H9 (cell line): ENCODE data around the gene MRGPRD. TPM values are rescaled to one million over a fixed set of nuclear protein-coding genes. Genes with fewer than 3 reads are reported as not detected.

Experiments used
- DNase-seq: peaks from one replicate; pipeline ENCODE4 v3.0.0-alpha.2; 2017
- H2AFZ ChIP-seq: one replicate; pipeline ENCODE4 v1.6.1; 2013; ENCODE audit warnings: mild to moderate bottlenecking, low read length, control low read depth, moderate library complexity
- H2AK5ac ChIP-seq: 2 replicates; pipeline ENCODE4 v1.6.1; 2013; ENCODE audit warnings: low read length, control low read depth, mixed read lengths; ENCODE audit not compliant: insufficient read length
- H2BK120ac ChIP-seq: one replicate; pipeline ENCODE4 v1.6.1; 2013; ENCODE audit warnings: low read depth, mild to moderate bottlenecking, low read length, control low read depth, inconsistent platforms; ENCODE audit not compliant: poor library complexity, severe bottlenecking
- H2BK12ac ChIP-seq: 2 replicates; pipeline ENCODE4 v1.6.1; 2013; ENCODE audit warnings: low read length, control low read depth, mixed read lengths, low read depth; ENCODE audit not compliant: insufficient read length
- H2BK15ac ChIP-seq: 2 replicates; pipeline ENCODE4 v1.6.1; 2013; ENCODE audit warnings: low read depth, low read length, control low read depth
- H2BK20ac ChIP-seq: one replicate; pipeline ENCODE4 v1.6.1; 2013; ENCODE audit warnings: low read depth, mild to moderate bottlenecking, low read length, control low read depth, inconsistent platforms; ENCODE audit not compliant: poor library complexity, severe bottlenecking
- H2BK5ac ChIP-seq: 2 replicates; pipeline ENCODE4 v1.6.1; 2013; ENCODE audit warnings: low read length, control low read depth, mixed read lengths; ENCODE audit not compliant: insufficient read length
- H3K14ac ChIP-seq: 2 replicates; pipeline ENCODE4 v1.6.1; 2013; ENCODE audit warnings: low read length, control low read depth; ENCODE audit not compliant: insufficient read depth
- H3K18ac ChIP-seq: 2 replicates; pipeline ENCODE4 v1.6.1; 2013; ENCODE audit warnings: low read depth, mild to moderate bottlenecking, mixed read lengths, low read length, control low read depth; ENCODE audit not compliant: insufficient read length
- H3K23ac ChIP-seq: 2 replicates; pipeline ENCODE4 v1.6.1; 2013; ENCODE audit warnings: low read length, control low read depth, mixed read lengths, low read depth; ENCODE audit not compliant: insufficient read length
- H3K23me2 ChIP-seq: 2 replicates; pipeline ENCODE4 v1.6.1; 2013; ENCODE audit warnings: low read depth, mild to moderate bottlenecking, mixed read lengths, low read length, control low read depth; ENCODE audit not compliant: insufficient read length, poor library complexity, severe bottlenecking
- H3K27ac ChIP-seq: 2 replicates; pipeline ENCODE4 v1.5.1; 2013; ENCODE audit warnings: low read length, control low read depth, mixed read lengths, low read depth; ENCODE audit not compliant: insufficient read length
- H3K27me3 ChIP-seq: 2 replicates; pipeline ENCODE4 v1.6.1; 2013; ENCODE audit warnings: low read length, control low read depth, inconsistent platforms; ENCODE audit not compliant: insufficient read depth
- H3K4ac ChIP-seq: 2 replicates; pipeline ENCODE4 v1.6.1; 2013; ENCODE audit warnings: low read depth, mild to moderate bottlenecking, control low read depth, inconsistent platforms, low read length, moderate library complexity
- H3K4me1 ChIP-seq: 2 replicates; pipeline ENCODE4 v1.6.1; 2013; ENCODE audit warnings: low read length, control low read depth, inconsistent platforms; ENCODE audit not compliant: insufficient read depth
- H3K4me2 ChIP-seq: 2 replicates; pipeline ENCODE4 v1.6.1; 2013; ENCODE audit warnings: low read length, control low read depth, mixed read lengths; ENCODE audit not compliant: insufficient read length, insufficient read depth
- H3K56ac ChIP-seq: 2 replicates; pipeline ENCODE4 v1.6.1; 2013; ENCODE audit warnings: low read depth, mild to moderate bottlenecking, mixed read lengths, low read length, control low read depth; ENCODE audit not compliant: insufficient read length
- H3K79me1 ChIP-seq: 2 replicates; pipeline ENCODE4 v1.6.1; 2013; ENCODE audit warnings: low read depth, mild to moderate bottlenecking, moderate library complexity, low read length, control low read depth, inconsistent platforms; ENCODE audit not compliant: insufficient read depth, poor library complexity, severe bottlenecking
- H3K79me2 ChIP-seq: 2 replicates; pipeline ENCODE4 v1.6.1; 2013; ENCODE audit warnings: low read length, control low read depth, inconsistent platforms; ENCODE audit not compliant: insufficient read depth
- H3K9ac ChIP-seq: 2 replicates; pipeline ENCODE4 v1.6.1; 2013; ENCODE audit warnings: low read length, control low read depth, mixed read lengths; ENCODE audit not compliant: insufficient read length; ENCODE audit errors: extremely low read depth
- H3K9me3 ChIP-seq: one replicate; pipeline ENCODE4 v1.6.1; 2013; ENCODE audit warnings: low read depth, low read length, inconsistent platforms; ENCODE audit not compliant: control insufficient read depth
- H3T11ph ChIP-seq: one replicate; pipeline ENCODE4 v1.6.1; 2013; ENCODE audit warnings: mild to moderate bottlenecking, low read length, control low read depth, inconsistent platforms
- H4K20me1 ChIP-seq: one replicate; pipeline ENCODE4 v1.6.1; 2013; ENCODE audit not compliant: control insufficient read depth, insufficient read length, insufficient read depth
- H4K5ac ChIP-seq: 2 replicates; pipeline ENCODE4 v1.6.1; 2013; ENCODE audit warnings: low read depth, mild to moderate bottlenecking, mixed read lengths, low read length, control low read depth; ENCODE audit not compliant: insufficient read length
- H4K8ac ChIP-seq: replicated peaks from 2 replicates; pipeline ENCODE4 v1.6.1; 2013; ENCODE audit warnings: low read length, control low read depth, mixed read lengths, low read depth; ENCODE audit not compliant: insufficient read length
- H4K91ac ChIP-seq: 2 replicates; pipeline ENCODE4 v1.6.1; 2013; ENCODE audit warnings: low read depth, mild to moderate bottlenecking, moderate library complexity, mixed read lengths, low read length, control low read depth; ENCODE audit not compliant: insufficient read length
- H3K27ac Mint-ChIP-seq, 3 experiments: 2 replicates in 2 of 3; 3 replicates in 1 of 3; pipeline ENCODE4 v1.8.0; 2020 to 2021; ENCODE audit warnings: mixed read lengths in 3 of 3, mild to moderate bottlenecking in 1 of 3, moderate library complexity in 1 of 3
- H3K27me3 Mint-ChIP-seq: 2 replicates; pipeline ENCODE4 v1.8.0; 2021; ENCODE audit warnings: low read depth, mild to moderate bottlenecking, moderate library complexity, mixed read lengths
- H3K36me3 Mint-ChIP-seq, 3 experiments: 2 replicates in 2 of 3; 3 replicates in 1 of 3; pipeline ENCODE4 v1.8.0; 2020 to 2021; ENCODE audit warnings: low read depth in 3 of 3, mixed read lengths in 3 of 3; ENCODE audit not compliant: insufficient read depth in 1 of 3
- H3K4me1 Mint-ChIP-seq, 2 experiments: 2 replicates each; pipeline ENCODE4 v1.8.0; 2020; ENCODE audit warnings: mixed read lengths in 2 of 2
- H3K4me3 Mint-ChIP-seq, 2 experiments: 2 replicates in 1 of 2; 3 replicates in 1 of 2; pipeline ENCODE4 v1.8.0; 2020 to 2021; ENCODE audit warnings: mild to moderate bottlenecking in 2 of 2, mixed read lengths in 2 of 2, moderate library complexity in 1 of 2
- H3K9me3 Mint-ChIP-seq, 2 experiments: 2 replicates in 1 of 2; 3 replicates in 1 of 2; pipeline ENCODE4 v1.8.0; 2020; ENCODE audit warnings: mild to moderate bottlenecking in 2 of 2, mixed read lengths in 2 of 2, moderate library complexity in 1 of 2
- whole genome bisulfite sequencing: extraction: QIAGEN DNeasy Blood & Tissue Kit; methylation state at CpG from one replicate; pipeline ENCODE4 v1.1.7; 2013; ENCODE audit warnings: missing lambda C conversion rate, low lambda C conversion rate, mixed read lengths; ENCODE audit not compliant: insufficient read length; ENCODE audit errors: extremely low coverage; 5-methylcytosine and 5-hydroxymethylcytosine counted together
- total RNA-seq: library from RNA; stranded (reverse); gene quantifications from 2 replicates; pipeline ENCODE4 v1.2.1, GENCODE V29; 2021
- TF ChIP-seq, protein P1 (sequence below): fragments of 200-600 bp; sonication (generic); conservative IDR thresholded peaks from 3 replicates; pipeline ENCODE4 v1.8.0; 2021; ENCODE audit warnings: antibody characterized with exemption, mild to moderate bottlenecking

Gene MRGPRD
- total RNA-seq, 1 experiment from 2014 or later, result not detected

DNA sequence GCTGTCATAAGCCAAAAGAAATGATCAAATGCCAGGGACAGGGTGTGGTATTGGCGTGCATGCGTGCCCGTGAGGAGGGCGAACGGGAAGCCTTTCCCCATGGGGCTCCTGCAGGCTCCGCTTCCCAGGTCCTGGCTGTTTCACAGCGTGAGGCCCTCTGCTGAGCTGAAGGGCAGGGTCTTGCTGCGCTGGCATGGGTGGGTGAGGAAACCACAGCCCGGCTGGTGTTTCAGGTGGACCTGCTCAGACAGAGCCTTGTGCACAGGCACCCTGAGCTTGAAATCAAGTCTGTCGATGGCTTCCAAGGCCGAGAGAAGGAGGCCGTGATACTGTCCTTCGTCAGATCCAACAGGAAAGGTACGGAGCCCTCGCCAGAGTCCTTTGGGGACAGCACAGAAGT is 45.7 kb downstream of the MRGPRD start:
- Mint-ChIP-seq H3K27ac (no peak overlapping the region), H3K4me3 (no peak overlapping the region), H3K27me3 (no peaks in the 10 kb centered on the region), H3K4me1 (no peaks in the 10 kb centered on the region), H3K9me3 (no peaks in the 10 kb centered on the region), H3K36me3 (peaks cover 7 to 47% (median 29%) of the 10 kb centered on the region in 3 experiments; a peak in 6 of 7 replicates)
- Histone ChIP-seq H4K8ac (no peak overlapping the region), H3K4ac (no peak overlapping the region), H4K20me1 (no peaks in the 10 kb centered on the region), H3K9ac (no peak overlapping the region), H3K56ac (no peak overlapping the region), H3K79me1 (no peaks in the 10 kb centered on the region), H2BK20ac (no peak overlapping the region), H3K9me3 (no peaks in the 10 kb centered on the region), H3K4me2 (no peak overlapping the region), H3K14ac (no peak overlapping the region), H3K79me2 (no peaks in the 10 kb centered on the region), H2AFZ (no peak overlapping the region), H2BK5ac (no peak overlapping the region), H2AK5ac (no peak overlapping the region), H3K23me2 (no peaks in the 10 kb centered on the region), H2BK120ac (no peak overlapping the region), H3K4me1 (no peaks in the 10 kb centered on the region), H4K91ac (no peak overlapping the region), H3K18ac (no peak overlapping the region), H4K5ac (no peak overlapping the region), H2BK12ac (no peak overlapping the region), H3K27ac (no peak overlapping the region), H3K27me3 (no peaks in the 10 kb centered on the region), H2BK15ac (no peak overlapping the region), H3T11ph (no peak overlapping the region), H3K23ac (no peak overlapping the region)
- TF ChIP-seq, protein P1, sequence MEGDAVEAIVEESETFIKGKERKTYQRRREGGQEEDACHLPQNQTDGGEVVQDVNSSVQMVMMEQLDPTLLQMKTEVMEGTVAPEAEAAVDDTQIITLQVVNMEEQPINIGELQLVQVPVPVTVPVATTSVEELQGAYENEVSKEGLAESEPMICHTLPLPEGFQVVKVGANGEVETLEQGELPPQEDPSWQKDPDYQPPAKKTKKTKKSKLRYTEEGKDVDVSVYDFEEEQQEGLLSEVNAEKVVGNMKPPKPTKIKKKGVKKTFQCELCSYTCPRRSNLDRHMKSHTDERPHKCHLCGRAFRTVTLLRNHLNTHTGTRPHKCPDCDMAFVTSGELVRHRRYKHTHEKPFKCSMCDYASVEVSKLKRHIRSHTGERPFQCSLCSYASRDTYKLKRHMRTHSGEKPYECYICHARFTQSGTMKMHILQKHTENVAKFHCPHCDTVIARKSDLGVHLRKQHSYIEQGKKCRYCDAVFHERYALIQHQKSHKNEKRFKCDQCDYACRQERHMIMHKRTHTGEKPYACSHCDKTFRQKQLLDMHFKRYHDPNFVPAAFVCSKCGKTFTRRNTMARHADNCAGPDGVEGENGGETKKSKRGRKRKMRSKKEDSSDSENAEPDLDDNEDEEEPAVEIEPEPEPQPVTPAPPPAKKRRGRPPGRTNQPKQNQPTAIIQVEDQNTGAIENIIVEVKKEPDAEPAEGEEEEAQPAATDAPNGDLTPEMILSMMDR, result no peak
- no CpG with 5 or more reads among the region's 15 CpGs for WGBS
- DNase-seq, result no peak
